Smooth muscle cell (in vitro differentiated cells): ENCODE data around the gene SLC22A12. TPM values are rescaled to one million over a fixed set of nuclear protein-coding genes. Genes with fewer than 3 reads are reported as not detected.

Source experiments
- DNase-seq: peaks from one replicate; lab custom pipeline; 2025; ENCODE audit not compliant: unreplicated experiment; lab: John Stamatoyannopoulos, UW
- H2AFZ ChIP-seq: fragments of 200-600 bp; sonication (generic); 2 replicates; pipeline ENCODE4 v1.6.0; 2016; ENCODE audit warnings: antibody characterized with exemption, low read depth, mild to moderate bottlenecking
- H3F3A ChIP-seq: fragments of 200-600 bp; sonication (generic); 2 replicates; pipeline ENCODE4 v1.6.0; 2017; ENCODE audit warnings: antibody characterized with exemption, low read depth
- H3K27ac ChIP-seq: fragments of 200-600 bp; sonication (generic); 2 replicates; pipeline ENCODE4 v1.5.1; 2016; ENCODE audit warnings: low read depth, mild to moderate bottlenecking
- H3K27me3 ChIP-seq: fragments of 200-600 bp; sonication (generic); 2 replicates; pipeline ENCODE4 v1.6.1; 2016; ENCODE audit warnings: low read depth, mild to moderate bottlenecking
- H3K36me3 ChIP-seq: fragments of 200-600 bp; sonication (generic); 2 replicates; pipeline ENCODE4 v1.5.1; 2016; ENCODE audit warnings: low read depth
- H3K4me1 ChIP-seq: fragments of 200-600 bp; sonication (generic); 2 replicates; pipeline ENCODE4 v1.5.1; 2016; ENCODE audit warnings: low read depth
- H3K4me2 ChIP-seq: fragments of 200-600 bp; sonication (generic); 2 replicates; pipeline ENCODE4 v1.6.0; 2016; ENCODE audit warnings: mild to moderate bottlenecking
- H3K4me3 ChIP-seq: fragments of 200-600 bp; sonication (generic); 2 replicates; pipeline ENCODE4 v1.5.1; 2016; ENCODE audit warnings: mild to moderate bottlenecking
- H3K79me2 ChIP-seq: fragments of 200-600 bp; sonication (generic); 2 replicates; pipeline ENCODE4 v1.6.0; 2016; ENCODE audit warnings: low read depth, mild to moderate bottlenecking
- H3K9ac ChIP-seq: fragments of 200-600 bp; sonication (generic); 2 replicates; pipeline ENCODE4 v1.6.0; 2016; ENCODE audit warnings: low read depth
- H3K9me3 ChIP-seq: fragments of 200-600 bp; sonication (generic); replicated peaks from 2 replicates; pipeline ENCODE4 v1.5.1; 2016; ENCODE audit warnings: low read depth
- H4K20me1 ChIP-seq: fragments of 200-600 bp; sonication (generic); 2 replicates; pipeline ENCODE4 v1.6.0; 2016; ENCODE audit warnings: low read depth
- CTCF ChIP-seq: fragments of 200-600 bp; sonication (generic); IDR thresholded peaks from 2 replicates; pipeline ENCODE4 v1.5.1; 2017; ENCODE audit warnings: borderline replicate concordance, mild to moderate bottlenecking, antibody characterized with exemption; ENCODE audit not compliant: insufficient read depth, poor library complexity, severe bottlenecking
- WGBS: methylation state at CpG from one replicate; pipeline ENCODE4 v1.1.7; 2016; ENCODE audit warnings: low lambda C conversion rate; 5-methylcytosine and 5-hydroxymethylcytosine counted together
- polyA plus RNA-seq: library from polyadenylated mRNA; unstranded; fragments of >200 nt; fragmentation: Nextera tagmentation; extraction: Ambion mirVana; gene quantifications from 2 replicates; pipeline ENCODE4 v1.2.1, GENCODE V29; 2016
- total RNA-seq: library from RNA; depleted of rRNA; stranded (reverse); fragments of >200 nt; gene quantifications from 2 replicates; pipeline ENCODE4 v1.2.3, GENCODE V29; 2014

Gene SLC22A12
- total and polyA plus RNA-seq, 2 experiments from 2014 or later: not detected

GRCh38 chr11:64544616-64545296 is 46.3 kb upstream of the SLC22A12 start:
- no peak for DNase-seq
- no peaks in the 10 kb centered on the region for H3K36me3 ChIP-seq
- no peak overlapping the region for H3K4me3 ChIP-seq
- TF ChIP-seq CTCF: no peak
- WGBS: 88% methylated on average over 2 of the region's 2 CpGs
- no peak overlapping the region for H3K4me2 ChIP-seq
- H3K27ac ChIP-seq: no peak overlapping the region
- H3K9ac ChIP-seq: no peak overlapping the region
- H3K79me2 ChIP-seq: no peaks in the 10 kb centered on the region
- no peaks in the 10 kb centered on the region for H3F3A ChIP-seq
- no peak overlapping the region for H2AFZ ChIP-seq
- H3K9me3 ChIP-seq: no peaks in the 10 kb centered on the region
- no peaks in the 10 kb centered on the region for H3K4me1 ChIP-seq
- no peaks in the 10 kb centered on the region for H4K20me1 ChIP-seq
- no peaks in the 10 kb centered on the region for H3K27me3 ChIP-seq

GRCh38 chr11:64545619-64546018 is 45.4 kb upstream of the SLC22A12 start:
- Histone ChIP-seq H3K27ac (no peak overlapping the region), H4K20me1 (no peaks in the 10 kb centered on the region), H3K4me1 (no peaks in the 10 kb centered on the region), H3K79me2 (no peaks in the 10 kb centered on the region), H3K9ac (no peak overlapping the region), H3F3A (no peaks in the 10 kb centered on the region), H3K27me3 (no peaks in the 10 kb centered on the region), H3K36me3 (no peaks in the 10 kb centered on the region), H3K4me2 (no peak overlapping the region), H3K9me3 (no peaks in the 10 kb centered on the region), H3K4me3 (no peak overlapping the region), H2AFZ (no peak overlapping the region)
- TF ChIP-seq CTCF: no peak
- no peak for DNase-seq
- WGBS: 80% methylated on average over 15 of the region's 15 CpGs

- 81% methylated on average over 2 of the region's 2 CpGs for WGBS
- Histone ChIP-seq H3K27ac (no peak overlapping the region), H2AFZ (no peak overlapping the region), H3F3A (no peaks in the 10 kb centered on the region), H3K27me3 (no peaks in the 10 kb centered on the region), H4K20me1 (no peaks in the 10 kb centered on the region), H3K36me3 (no peaks in the 10 kb centered on the region), H3K4me2 (no peak overlapping the region), H3K79me2 (no peaks in the 10 kb centered on the region), H3K9ac (no peak overlapping the region), H3K4me1 (no peaks in the 10 kb centered on the region), H3K9me3 (no peaks in the 10 kb centered on the region), H3K4me3 (no peak overlapping the region)
- DNase-seq: no peak
- TF ChIP-seq CTCF: no peak
These were observed 44.8 kb upstream of the SLC22A12 start for GRCh38 chr11:64546176-64546575.

GRCh38 chr11:64546600-64546999 is 44.4 kb upstream of the SLC22A12 start:
- no peaks in the 10 kb centered on the region for H3K79me2 ChIP-seq
- DNase-seq: no peak
- WGBS: 88% methylated on average over 8 of the region's 8 CpGs
- no peak overlapping the region for H3K4me3 ChIP-seq
- H3K4me1 ChIP-seq: no peaks in the 10 kb centered on the region
- H3K4me2 ChIP-seq: no peak overlapping the region
- H3K27ac ChIP-seq: no peak overlapping the region
- no peaks in the 10 kb centered on the region for H3K36me3 ChIP-seq
- no peaks in the 10 kb centered on the region for H3F3A ChIP-seq
- H3K9ac ChIP-seq: no peak overlapping the region
- no peak overlapping the region for H2AFZ ChIP-seq
- no peaks in the 10 kb centered on the region for H4K20me1 ChIP-seq
- no peak for TF ChIP-seq CTCF
- H3K27me3 ChIP-seq: no peaks in the 10 kb centered on the region
- H3K9me3 ChIP-seq: no peaks in the 10 kb centered on the region
